Nephron (organoid): ENCODE results near the gene PLS3.

ENCODE experiments used
- H3K27ac Mint-ChIP-seq, 3 experiments: 2 replicates each; pipeline ENCODE4 v1.8.0; 2020; ENCODE audit warnings: mixed read lengths in 3 of 3, mild to moderate bottlenecking in 2 of 3, moderate library complexity in 1 of 3
- H3K27me3 Mint-ChIP-seq: 2 replicates; pipeline ENCODE4 v1.8.0; 2021; ENCODE audit warnings: low read depth, mild to moderate bottlenecking, moderate library complexity, mixed read lengths
- H3K36me3 Mint-ChIP-seq: 2 replicates; pipeline ENCODE4 v1.8.0; 2020; ENCODE audit warnings: low read depth, mixed read lengths
- H3K4me1 Mint-ChIP-seq: 2 replicates; pipeline ENCODE4 v1.8.0; 2020; ENCODE audit warnings: mixed read lengths
- H3K4me3 Mint-ChIP-seq, 3 experiments: 2 replicates each; pipeline ENCODE4 v1.8.0; 2020; ENCODE audit warnings: mild to moderate bottlenecking in 3 of 3, mixed read lengths in 3 of 3, moderate library complexity in 2 of 3
- H3K9me3 Mint-ChIP-seq: 2 replicates; pipeline ENCODE4 v1.8.0; 2020; ENCODE audit warnings: mixed read lengths
- CTCF ChIP-seq, 3 experiments: fragments of 200-600 bp; sonication (generic); IDR thresholded peaks; one replicate each; pipeline ENCODE4 v1.5.0; 2021; ENCODE audit warnings: antibody characterized with exemption in 3 of 3; ENCODE audit not compliant: unreplicated experiment in 3 of 3

The PLS3 gene

GRCh38 chrX:115696939-115697338 lies 136.0 kb downstream of the PLS3 start:
- no peak overlapping the region for H3K27ac Mint-ChIP-seq
- H3K27me3 Mint-ChIP-seq, result peaks cover 19% of the 10 kb centered on the region
- no peak for TF ChIP-seq CTCF (IDR thresholded peaks at IDR 0.05; ENCODE audit: unreplicated experiment in 3 of 3)
- H3K4me3 Mint-ChIP-seq, result no peak overlapping the region
- no peaks in the 10 kb centered on the region for H3K36me3 Mint-ChIP-seq
- no peaks in the 10 kb centered on the region for H3K4me1 Mint-ChIP-seq
- H3K9me3 Mint-ChIP-seq, result no peaks in the 10 kb centered on the region

- TF ChIP-seq CTCF (IDR thresholded peaks at IDR 0.05; ENCODE audit: unreplicated experiment in 3 of 3), result no peak
- Mint-ChIP-seq H3K9me3 (no peaks in the 10 kb centered on the region), H3K4me3 (no peak overlapping the region), H3K36me3 (no peaks in the 10 kb centered on the region), H3K27me3 (peaks cover 19% of the 10 kb centered on the region), H3K4me1 (no peaks in the 10 kb centered on the region), H3K27ac (no peak overlapping the region)
These were observed 136.8 kb downstream of the PLS3 start for GRCh38 chrX:115697806-115698205.
